Measurements from ENCODE around the gene TGM5.

TGM5 gene

DNA sequence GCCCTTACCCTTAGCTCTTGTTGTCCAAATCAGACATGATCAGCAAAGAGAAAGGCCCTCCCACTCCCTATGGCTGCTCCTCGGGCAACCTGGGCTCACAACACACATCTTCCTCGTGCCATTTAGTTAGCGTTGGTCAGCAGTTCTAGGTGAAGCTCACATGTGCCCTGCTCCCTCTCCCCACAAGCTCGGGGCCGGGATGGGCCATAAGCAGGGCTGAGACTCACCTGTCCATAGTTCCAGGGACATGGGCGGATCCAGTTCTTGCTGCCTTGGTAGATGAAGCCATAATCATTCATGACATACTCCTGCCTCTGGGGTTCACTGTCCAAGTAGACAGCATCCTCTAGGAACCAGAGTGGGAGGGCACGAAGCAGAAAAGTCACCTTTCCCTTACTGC lies 10.4 kb downstream of the TGM5 start:
- Histone ChIP-seq H2BK5ac (ENCODE audit: low read depth, low read length, poor library complexity, severe bottlenecking) (no peak overlapping the region), H2BK12ac (ENCODE audit: low read length in 2 of 2) (no peak overlapping the region), H4K8ac (ENCODE audit: low read length) (no peak overlapping the region), H4K91ac (ENCODE audit: low read length) (no peak overlapping the region), H2BK120ac (ENCODE audit: low read depth, low read length) (no peak overlapping the region), H3K4me3 (ENCODE audit: insufficient read depth in 1 of 2, low read depth in 1 of 2, low read length in 2 of 2) (no peak overlapping the region), H3K4ac (ENCODE audit: low read depth in 1 of 2, low read length in 2 of 2) (no peak overlapping the region), H2BK15ac (ENCODE audit: low read depth, poor library complexity, severe bottlenecking) (no peak overlapping the region), H3K18ac (ENCODE audit: low read depth in 1 of 2, low read length in 2 of 2) (no peak overlapping the region), H3K9ac (ENCODE audit: low read length) (no peak overlapping the region), H3K79me1 (replicated peaks; ENCODE audit: low read length, poor library complexity, severe bottlenecking) (no peaks in the 10 kb centered on the region), H3K27ac (ENCODE audit: low read length, poor library complexity, severe bottlenecking) (no peak overlapping the region), H3K14ac (ENCODE audit: low read length in 2 of 2) (no peak overlapping the region), H3K4me1 (ENCODE audit: control insufficient read depth, insufficient read depth, low read depth, low read length) (peaks cover 8% of the 10 kb centered on the region), H3K9me3 (ENCODE audit: control insufficient read depth, low read length) (no peaks in the 10 kb centered on the region), H3K27me3 (ENCODE audit: control insufficient read depth in 1 of 2, insufficient read depth in 1 of 2, low read length in 2 of 2) (peaks cover 9 to 74% of the 10 kb centered on the region in 2 experiments), H3K36me3 (ENCODE audit: control insufficient read depth in 1 of 2, insufficient read depth in 2 of 2, low read depth in 1 of 2, low read length in 2 of 2) (no peaks in the 10 kb centered on the region), H2AFZ (ENCODE audit: low read depth, low read length) (no peak overlapping the region), H2AK5ac (ENCODE audit: low read length, severe bottlenecking) (no peak overlapping the region), H3K4me2 (ENCODE audit: low read length, poor library complexity, severe bottlenecking) (no peak overlapping the region), H3K23ac (ENCODE audit: low read length in 2 of 2) (no peak overlapping the region)
- DNase-seq = no peak
- 82% methylated on average over 7 of the region's 7 CpGs for WGBS

DNA sequence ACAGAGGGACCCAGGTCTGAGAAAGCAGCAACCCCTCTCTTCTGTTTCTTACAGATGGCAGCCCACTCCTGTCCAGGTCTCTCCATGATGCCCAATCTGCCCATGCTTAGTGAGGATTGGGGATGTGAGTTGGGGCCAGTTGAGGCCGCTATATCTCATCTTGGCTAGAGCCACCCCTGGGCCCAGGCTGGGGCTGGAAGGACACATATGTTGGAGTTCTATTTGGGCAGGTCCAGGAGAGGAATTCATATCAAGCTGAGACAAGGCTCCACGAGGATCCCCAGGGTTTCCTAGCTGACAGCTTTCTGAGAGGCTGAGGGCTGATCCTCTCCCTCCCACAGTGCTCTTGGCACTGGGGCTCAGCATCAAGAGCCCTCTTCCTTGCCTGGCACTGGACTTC lies 11.4 kb downstream of the TGM5 start:
- Histone ChIP-seq H2BK12ac (ENCODE audit: low read length in 2 of 2) (no peak overlapping the region), H3K14ac (ENCODE audit: low read length in 2 of 2) (no peak overlapping the region), H2BK5ac (ENCODE audit: low read depth, low read length, poor library complexity, severe bottlenecking) (no peak overlapping the region), H2AFZ (ENCODE audit: low read depth, low read length) (no peak overlapping the region), H4K8ac (ENCODE audit: low read length) (no peak overlapping the region), H3K9ac (ENCODE audit: low read length) (no peak overlapping the region), H3K79me1 (replicated peaks; ENCODE audit: low read length, poor library complexity, severe bottlenecking) (no peaks in the 10 kb centered on the region), H2BK15ac (ENCODE audit: low read depth, poor library complexity, severe bottlenecking) (no peak overlapping the region), H3K18ac (ENCODE audit: low read depth in 1 of 2, low read length in 2 of 2) (no peak overlapping the region), H3K4me1 (ENCODE audit: control insufficient read depth, insufficient read depth, low read depth, low read length) (peaks cover 8% of the 10 kb centered on the region), H3K4me3 (ENCODE audit: insufficient read depth in 1 of 2, low read depth in 1 of 2, low read length in 2 of 2) (no peak overlapping the region), H3K23ac (ENCODE audit: low read length in 2 of 2) (no peak overlapping the region), H3K4me2 (ENCODE audit: low read length, poor library complexity, severe bottlenecking) (no peak overlapping the region), H3K9me3 (ENCODE audit: control insufficient read depth, low read length) (no peaks in the 10 kb centered on the region), H4K91ac (ENCODE audit: low read length) (no peak overlapping the region), H3K27ac (ENCODE audit: low read length, poor library complexity, severe bottlenecking) (no peak overlapping the region), H2AK5ac (ENCODE audit: low read length, severe bottlenecking) (no peak overlapping the region), H3K36me3 (ENCODE audit: control insufficient read depth in 1 of 2, insufficient read depth in 2 of 2, low read depth in 1 of 2, low read length in 2 of 2) (no peaks in the 10 kb centered on the region), H3K4ac (ENCODE audit: low read depth in 1 of 2, low read length in 2 of 2) (no peak overlapping the region), H3K27me3 (ENCODE audit: control insufficient read depth in 1 of 2, insufficient read depth in 1 of 2, low read length in 2 of 2) (peaks cover 9 to 67% of the 10 kb centered on the region in 2 experiments), H2BK120ac (ENCODE audit: low read depth, low read length) (no peak overlapping the region)
- WGBS = 80% methylated on average over 2 of the region's 2 CpGs
- no peak for DNase-seq

DNA sequence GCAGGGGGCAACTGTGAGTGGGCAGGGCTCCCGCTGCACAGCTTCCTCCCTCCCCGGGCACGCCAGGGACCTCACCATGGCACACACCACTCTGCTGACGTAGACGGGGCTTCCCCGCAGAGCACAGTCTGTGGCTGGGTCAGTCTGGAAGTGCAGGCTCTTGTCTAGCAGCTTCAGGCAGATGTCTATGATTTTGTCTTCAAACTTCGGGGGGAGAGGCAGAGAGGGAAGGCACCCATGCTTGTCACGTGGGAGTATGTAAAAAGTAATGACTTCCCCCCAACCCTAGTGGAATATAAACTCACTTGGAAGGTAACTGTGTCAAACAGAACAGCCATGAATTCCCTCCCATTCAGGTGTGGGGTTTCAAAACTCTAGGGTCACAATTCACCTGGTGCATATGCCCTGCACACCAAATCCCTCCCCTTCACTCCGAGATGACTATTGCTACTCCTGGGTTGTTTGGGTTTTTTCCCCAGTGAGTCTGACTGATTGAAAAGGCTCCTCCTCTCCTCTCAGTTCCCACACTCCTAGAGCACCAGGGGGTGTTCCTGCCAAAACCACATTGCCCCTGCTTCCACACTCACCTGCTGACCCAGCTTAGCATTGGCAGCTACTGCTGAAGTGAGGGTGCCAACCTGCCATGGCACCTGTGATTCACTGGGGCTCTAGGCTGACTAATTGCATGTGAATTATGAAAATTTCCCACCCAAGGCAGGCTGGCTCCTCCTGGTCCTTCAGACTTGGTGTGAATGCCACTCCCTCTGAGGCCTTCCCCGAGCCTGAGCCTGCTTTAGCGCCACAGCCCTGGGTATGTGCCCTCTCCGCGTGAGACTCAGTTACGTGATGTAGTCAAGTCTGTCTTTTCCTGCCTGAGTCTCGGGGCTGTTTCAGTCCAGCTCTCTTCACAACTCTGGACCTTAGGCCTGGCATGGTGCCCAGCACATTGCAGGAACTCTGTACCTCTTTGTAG lies 13.0 kb downstream of the TGM5 start:
- H2AFZ ChIP-seq (ENCODE audit: low read depth, low read length) = no peak overlapping the region
- no peak overlapping the region for H3K18ac ChIP-seq (ENCODE audit: low read depth in 1 of 2, low read length in 2 of 2)
- no peak overlapping the region for H3K4ac ChIP-seq (ENCODE audit: low read depth in 1 of 2, low read length in 2 of 2)
- H3K27me3 ChIP-seq (ENCODE audit: control insufficient read depth in 1 of 2, insufficient read depth in 1 of 2, low read length in 2 of 2) = peaks cover 4 to 58% of the 10 kb centered on the region in 2 experiments
- H3K23ac ChIP-seq (ENCODE audit: low read length in 2 of 2) = no peak overlapping the region
- WGBS = 74% methylated on average over 13 of the region's 15 CpGs
- H3K4me2 ChIP-seq (ENCODE audit: low read length, poor library complexity, severe bottlenecking) = no peak overlapping the region
- no peaks in the 10 kb centered on the region for H3K9me3 ChIP-seq (ENCODE audit: control insufficient read depth, low read length)
- H3K36me3 ChIP-seq (ENCODE audit: control insufficient read depth in 1 of 2, insufficient read depth in 2 of 2, low read depth in 1 of 2, low read length in 2 of 2) = no peaks in the 10 kb centered on the region
- H3K14ac ChIP-seq (ENCODE audit: low read length in 2 of 2) = no peak overlapping the region
- H2BK120ac ChIP-seq (ENCODE audit: low read depth, low read length) = no peak overlapping the region
- no peak overlapping the region for H3K27ac ChIP-seq (ENCODE audit: low read length, poor library complexity, severe bottlenecking)
- H3K4me1 ChIP-seq (ENCODE audit: control insufficient read depth, insufficient read depth, low read depth, low read length) = peaks cover 15% of the 10 kb centered on the region
- no peak overlapping the region for H2BK5ac ChIP-seq (ENCODE audit: low read depth, low read length, poor library complexity, severe bottlenecking)
- DNase-seq = peak; percentile 11
- no peaks in the 10 kb centered on the region for H3K79me1 ChIP-seq (replicated peaks; ENCODE audit: low read length, poor library complexity, severe bottlenecking)
- no peak overlapping the region for H2BK15ac ChIP-seq (ENCODE audit: low read depth, poor library complexity, severe bottlenecking)
- H2AK5ac ChIP-seq (ENCODE audit: low read length, severe bottlenecking) = no peak overlapping the region
- H3K9ac ChIP-seq (ENCODE audit: low read length) = no peak overlapping the region
- no peak overlapping the region for H4K8ac ChIP-seq (ENCODE audit: low read length)
- no peak overlapping the region for H4K91ac ChIP-seq (ENCODE audit: low read length)
- no peak overlapping the region for H3K4me3 ChIP-seq (ENCODE audit: insufficient read depth in 1 of 2, low read depth in 1 of 2, low read length in 2 of 2)
- no peak overlapping the region for H2BK12ac ChIP-seq (ENCODE audit: low read length in 2 of 2)

DNA sequence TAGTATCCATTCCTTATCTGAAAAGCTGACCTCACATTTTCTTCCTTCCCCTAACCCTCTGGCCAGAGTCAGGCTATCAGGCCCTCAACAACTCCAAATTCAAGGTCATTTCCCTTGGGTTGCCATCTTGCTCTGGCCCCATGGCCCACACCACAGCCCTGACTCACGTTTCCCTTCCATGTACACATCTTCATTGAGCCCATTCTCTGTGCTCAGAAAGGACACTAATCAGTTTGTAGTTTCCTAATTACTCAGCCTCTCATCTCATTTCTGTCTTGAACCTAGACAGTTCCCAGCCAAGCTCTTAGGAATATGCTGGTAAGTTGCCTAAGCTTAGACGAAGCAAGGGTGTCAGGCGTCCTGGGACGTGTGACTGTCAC lies 14.9 kb downstream of the TGM5 start:
- H2AK5ac ChIP-seq (ENCODE audit: low read length, severe bottlenecking) = no peak overlapping the region
- no peak overlapping the region for H2BK12ac ChIP-seq (ENCODE audit: low read length in 2 of 2)
- no peak overlapping the region for H3K4ac ChIP-seq (ENCODE audit: low read depth in 1 of 2, low read length in 2 of 2)
- no peak overlapping the region for H2BK120ac ChIP-seq (ENCODE audit: low read depth, low read length)
- H3K27ac ChIP-seq (ENCODE audit: low read length, poor library complexity, severe bottlenecking) = no peak overlapping the region
- 74% methylated on average over 4 of the region's 4 CpGs for WGBS
- no peak overlapping the region for H3K18ac ChIP-seq (ENCODE audit: low read depth in 1 of 2, low read length in 2 of 2)
- no peak overlapping the region for H3K23ac ChIP-seq (ENCODE audit: low read length in 2 of 2)
- no peak overlapping the region for H2AFZ ChIP-seq (ENCODE audit: low read depth, low read length)
- H3K4me2 ChIP-seq (ENCODE audit: low read length, poor library complexity, severe bottlenecking) = no peak overlapping the region
- no peak overlapping the region for H3K4me3 ChIP-seq (ENCODE audit: insufficient read depth in 1 of 2, low read depth in 1 of 2, low read length in 2 of 2)
- no peak overlapping the region for H2BK5ac ChIP-seq (ENCODE audit: low read depth, low read length, poor library complexity, severe bottlenecking)
- no peak overlapping the region for H3K14ac ChIP-seq (ENCODE audit: low read length in 2 of 2)
- no peak overlapping the region for H2BK15ac ChIP-seq (ENCODE audit: low read depth, poor library complexity, severe bottlenecking)
- no peak for DNase-seq
- no peak overlapping the region for H4K8ac ChIP-seq (ENCODE audit: low read length)
- no peaks in the 10 kb centered on the region for H3K79me1 ChIP-seq (replicated peaks; ENCODE audit: low read length, poor library complexity, severe bottlenecking)
- no peak overlapping the region for H4K91ac ChIP-seq (ENCODE audit: low read length)
- no peak overlapping the region for H3K9ac ChIP-seq (ENCODE audit: low read length)
- H3K36me3 ChIP-seq (ENCODE audit: control insufficient read depth in 1 of 2, insufficient read depth in 2 of 2, low read depth in 1 of 2, low read length in 2 of 2) = no peaks in the 10 kb centered on the region
- H3K4me1 ChIP-seq (ENCODE audit: control insufficient read depth, insufficient read depth, low read depth, low read length) = peaks cover 15% of the 10 kb centered on the region
- H3K9me3 ChIP-seq (ENCODE audit: control insufficient read depth, low read length) = no peaks in the 10 kb centered on the region
- H3K27me3 ChIP-seq (ENCODE audit: control insufficient read depth in 1 of 2, insufficient read depth in 1 of 2, low read length in 2 of 2) = peaks cover 0 to 49% of the 10 kb centered on the region in 2 experiments
